Parathyroid adenoma (tissue), 2 donors: Measurements from ENCODE around the gene TNK2.

Experiments used
- H2AFZ ChIP-seq: fragments of 300-600 bp; sonication (generic); one replicate; pipeline ENCODE4 v1.7.0; 2017; ENCODE audit warnings: antibody characterized with exemption, mild to moderate bottlenecking
- H3K27ac ChIP-seq: fragments of 300-600 bp; sonication (generic); one replicate; pipeline ENCODE4 v1.7.0; 2017
- H3K27me3 ChIP-seq: fragments of 300-600 bp; sonication (generic); one replicate; pipeline ENCODE4 v1.7.0; 2017; ENCODE audit warnings: low read length; ENCODE audit not compliant: control insufficient read depth, insufficient read depth
- H3K36me3 ChIP-seq: fragments of 300-600 bp; sonication (generic); one replicate; pipeline ENCODE4 v1.7.0; 2017; ENCODE audit warnings: low read length; ENCODE audit not compliant: control insufficient read depth, insufficient read depth
- H3K4me1 ChIP-seq: fragments of 300-600 bp; sonication (generic); one replicate; pipeline ENCODE4 v1.7.0; 2017; ENCODE audit warnings: control low read depth
- H3K4me2 ChIP-seq: fragments of 300-600 bp; sonication (generic); one replicate; pipeline ENCODE4 v1.7.0; 2017; ENCODE audit warnings: low read length
- H3K4me3 ChIP-seq: fragments of 300-600 bp; sonication (generic); one replicate; pipeline ENCODE4 v1.7.0; 2017; ENCODE audit warnings: low read depth, low read length
- H3K79me2 ChIP-seq: fragments of 300-600 bp; sonication (generic); one replicate; pipeline ENCODE4 v1.7.0; 2017; ENCODE audit warnings: control low read depth
- H3K9ac ChIP-seq: fragments of 300-600 bp; sonication (generic); one replicate; pipeline ENCODE4 v1.7.0; 2017; ENCODE audit warnings: mild to moderate bottlenecking
- H3K9me3 ChIP-seq: fragments of 300-600 bp; sonication (generic); one replicate; pipeline ENCODE4 v1.7.0; 2017; ENCODE audit warnings: low read length; ENCODE audit not compliant: control insufficient read depth
- TF ChIP-seq, protein P1 (sequence below): fragments of 300-600 bp; sonication (generic); IDR thresholded peaks from one replicate; pipeline ENCODE4 v1.7.0; 2017; ENCODE audit warnings: antibody characterized with exemption, mild to moderate bottlenecking
- donor health status: primary hyperparathyroidism.

Gene TNK2

GRCh38 chr3:195850857-195851543, 57.4 kb downstream of the TNK2 start:
- Histone ChIP-seq H3K79me2 (no peaks in the 10 kb centered on the region), H3K4me2 (no peak overlapping the region), H3K4me3 (peak overlapping the region; percentile 1), H2AFZ (no peak overlapping the region), H3K4me1 (no peaks in the 10 kb centered on the region), H3K27ac (no peak overlapping the region), H3K27me3 (no peaks in the 10 kb centered on the region), H3K36me3 (no peaks in the 10 kb centered on the region), H3K9me3 (no peaks in the 10 kb centered on the region), H3K9ac (no peak overlapping the region)
- TF ChIP-seq, protein P1, sequence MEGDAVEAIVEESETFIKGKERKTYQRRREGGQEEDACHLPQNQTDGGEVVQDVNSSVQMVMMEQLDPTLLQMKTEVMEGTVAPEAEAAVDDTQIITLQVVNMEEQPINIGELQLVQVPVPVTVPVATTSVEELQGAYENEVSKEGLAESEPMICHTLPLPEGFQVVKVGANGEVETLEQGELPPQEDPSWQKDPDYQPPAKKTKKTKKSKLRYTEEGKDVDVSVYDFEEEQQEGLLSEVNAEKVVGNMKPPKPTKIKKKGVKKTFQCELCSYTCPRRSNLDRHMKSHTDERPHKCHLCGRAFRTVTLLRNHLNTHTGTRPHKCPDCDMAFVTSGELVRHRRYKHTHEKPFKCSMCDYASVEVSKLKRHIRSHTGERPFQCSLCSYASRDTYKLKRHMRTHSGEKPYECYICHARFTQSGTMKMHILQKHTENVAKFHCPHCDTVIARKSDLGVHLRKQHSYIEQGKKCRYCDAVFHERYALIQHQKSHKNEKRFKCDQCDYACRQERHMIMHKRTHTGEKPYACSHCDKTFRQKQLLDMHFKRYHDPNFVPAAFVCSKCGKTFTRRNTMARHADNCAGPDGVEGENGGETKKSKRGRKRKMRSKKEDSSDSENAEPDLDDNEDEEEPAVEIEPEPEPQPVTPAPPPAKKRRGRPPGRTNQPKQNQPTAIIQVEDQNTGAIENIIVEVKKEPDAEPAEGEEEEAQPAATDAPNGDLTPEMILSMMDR, result peak; percentile 100

DNA sequence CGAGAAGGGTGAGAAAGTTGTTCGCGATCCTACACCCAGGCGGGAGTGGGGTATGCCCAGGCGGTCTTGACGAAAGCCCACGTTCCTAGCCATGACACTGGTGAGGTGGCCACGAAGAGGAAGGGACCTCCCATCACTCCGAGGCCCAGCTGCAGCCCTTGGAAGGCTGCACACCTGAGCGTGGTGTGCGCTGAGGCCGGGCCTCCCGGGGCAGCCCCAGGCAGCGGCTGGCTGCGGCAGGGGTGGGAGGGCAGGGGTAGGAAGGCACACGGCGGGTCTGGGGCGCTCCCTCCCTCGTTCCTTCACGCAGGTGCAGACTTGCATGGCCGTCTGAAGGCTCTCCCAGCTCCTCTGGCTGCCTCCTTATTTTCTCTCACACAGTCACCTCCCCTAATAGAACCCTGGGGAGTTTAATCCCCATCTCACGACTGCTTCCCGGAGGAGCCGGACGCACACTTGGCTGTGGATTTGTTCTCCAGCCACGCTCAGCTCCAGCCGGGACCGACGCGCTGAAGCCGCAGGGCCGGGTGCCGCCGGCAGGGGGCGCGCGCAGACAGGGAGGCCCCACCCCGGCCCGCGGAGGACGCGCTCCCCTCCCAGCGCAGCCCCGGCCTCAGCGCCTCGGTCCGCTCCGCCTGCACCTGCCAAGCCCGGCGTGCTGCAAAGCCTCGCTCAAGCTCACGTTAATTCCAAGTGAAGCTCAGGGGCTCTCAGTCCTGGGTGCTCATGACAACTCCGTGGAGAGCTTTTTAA, 58.9 kb downstream of the TNK2 start:
- TF ChIP-seq, protein P1, result no peak
- Histone ChIP-seq H3K4me2 (no peak overlapping the region), H3K9ac (no peak overlapping the region), H2AFZ (no peak overlapping the region), H3K4me1 (no peaks in the 10 kb centered on the region), H3K27ac (no peak overlapping the region), H3K9me3 (no peaks in the 10 kb centered on the region), H3K79me2 (no peaks in the 10 kb centered on the region), H3K27me3 (no peaks in the 10 kb centered on the region), H3K4me3 (no peak overlapping the region), H3K36me3 (no peaks in the 10 kb centered on the region)

DNA sequence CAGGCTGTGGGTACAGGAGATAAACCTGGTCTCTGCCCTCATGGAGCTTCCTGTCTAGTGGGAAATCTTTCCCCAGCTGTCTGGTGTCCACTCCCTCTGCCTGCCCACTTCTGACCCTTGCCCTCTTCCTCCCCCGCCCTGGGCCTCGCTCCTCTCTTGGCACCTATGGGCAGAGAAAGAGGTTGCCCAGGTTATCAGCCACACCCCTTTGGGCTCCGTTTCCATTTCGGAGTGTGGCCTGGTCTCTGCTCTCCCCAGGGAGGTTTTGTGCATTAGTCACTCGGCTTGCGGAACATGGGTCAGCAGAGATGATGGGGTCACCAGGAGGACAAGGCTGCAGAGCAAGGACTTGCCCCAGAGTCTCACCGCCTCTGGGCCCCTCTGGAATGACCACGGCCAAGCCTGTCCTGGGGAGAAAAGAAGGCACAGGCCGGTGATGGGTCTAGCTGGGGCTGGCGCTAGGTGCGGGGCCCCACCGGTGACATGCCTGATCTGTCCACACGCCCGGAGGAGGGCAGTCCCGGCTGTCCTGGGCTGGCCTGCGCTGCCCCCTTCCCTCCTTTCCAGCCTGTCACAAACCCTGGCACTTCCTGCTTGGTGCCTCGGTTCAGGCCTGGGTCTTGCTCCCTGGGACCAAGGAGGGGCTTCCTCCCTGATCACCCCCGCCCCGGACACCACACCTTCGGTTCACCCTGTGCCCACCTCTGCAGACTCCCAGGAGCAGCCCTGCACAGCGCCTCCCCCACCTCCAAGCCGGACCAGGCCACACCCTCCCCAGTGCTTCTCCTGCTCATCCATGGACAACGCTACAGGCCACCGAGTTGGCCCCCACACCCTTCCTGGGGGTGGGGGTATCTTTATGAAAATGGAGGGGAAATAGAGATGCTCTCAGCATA, 61.0 kb downstream of the TNK2 start:
- no peaks in the 10 kb centered on the region for H3K4me1 ChIP-seq
- TF ChIP-seq, protein P1, result no peak

GRCh38 chr3:195845483-195845882, 62.9 kb downstream of the TNK2 start:
- H3K9ac ChIP-seq, result no peak overlapping the region
- H3K27ac ChIP-seq, result no peak overlapping the region
- no peak overlapping the region for H3K4me2 ChIP-seq
- H3K4me3 ChIP-seq, result no peak overlapping the region
- H3K79me2 ChIP-seq, result no peaks in the 10 kb centered on the region
- no peaks in the 10 kb centered on the region for H3K4me1 ChIP-seq
- no peaks in the 10 kb centered on the region for H3K27me3 ChIP-seq
- H2AFZ ChIP-seq, result no peak overlapping the region
- TF ChIP-seq, protein P1, result no peak
- no peaks in the 10 kb centered on the region for H3K36me3 ChIP-seq
- H3K9me3 ChIP-seq, result no peaks in the 10 kb centered on the region

More for the DNA sequence above, 61.0 kb downstream of the TNK2 start:
- no peak overlapping the region for H3K27ac ChIP-seq
- no peak overlapping the region for H3K4me3 ChIP-seq
- no peak overlapping the region for H2AFZ ChIP-seq
- no peaks in the 10 kb centered on the region for H3K27me3 ChIP-seq
- no peaks in the 10 kb centered on the region for H3K9me3 ChIP-seq
- H3K9ac ChIP-seq, result no peak overlapping the region
- no peaks in the 10 kb centered on the region for H3K36me3 ChIP-seq
- H3K4me2 ChIP-seq, result no peak overlapping the region
- H3K79me2 ChIP-seq, result no peaks in the 10 kb centered on the region
